Type B pancreatic cell (in vitro differentiated cells): ENCODE data around the gene SSH3. TPM values are rescaled to one million over a fixed set of nuclear protein-coding genes. Genes with fewer than 3 reads are reported as not detected.
A peak's percentile ranks its signal among the peaks of the same experiment; 100 is the strongest.

Source experiments
- DNase-seq: peaks from one replicate; pipeline ENCODE4 v3.0.0; 2021; ENCODE audit warnings: mixed read lengths; ENCODE audit not compliant: unreplicated experiment; ENCODE audit errors: extremely low spot score
- H3K27ac Mint-ChIP-seq: 2 replicates; pipeline ENCODE4 v1.8.0; 2021; ENCODE audit warnings: mild to moderate bottlenecking, mixed read lengths
- H3K27me3 Mint-ChIP-seq: 2 replicates; pipeline ENCODE4 v1.8.0; 2021; ENCODE audit warnings: mixed read lengths
- H3K36me3 Mint-ChIP-seq: 2 replicates; pipeline ENCODE4 v1.8.0; 2021; ENCODE audit warnings: mixed read lengths
- H3K4me1 Mint-ChIP-seq: one replicate; pipeline ENCODE4 v1.8.0; 2021; ENCODE audit warnings: mixed read lengths; ENCODE audit not compliant: unreplicated experiment
- H3K4me3 Mint-ChIP-seq: 2 replicates; pipeline ENCODE4 v1.8.0; 2021; ENCODE audit warnings: mild to moderate bottlenecking, mixed read lengths
- H3K9me3 Mint-ChIP-seq: 2 replicates; pipeline ENCODE4 v1.8.0; 2021; ENCODE audit warnings: mixed read lengths
- CTCF ChIP-seq: fragments of 200-600 bp; sonication (generic); conservative IDR thresholded peaks from 2 replicates; pipeline ENCODE4 v1.5.0; 2021; ENCODE audit warnings: antibody characterized with exemption, mild to moderate bottlenecking
- total RNA-seq: library from RNA; stranded (reverse); gene quantifications from 2 replicates; pipeline ENCODE4 v1.2.1, GENCODE V29; 2021; ENCODE audit warnings: low replicate concordance

SSH3 gene
- total RNA-seq, 1 donor from 2014 or later, result 32.0 TPM

- H3K27ac Mint-ChIP-seq, result peak overlapping the region; percentile 73
- H3K36me3 Mint-ChIP-seq, result no peaks in the 10 kb centered on the region
- TF ChIP-seq CTCF, result no peak
- DNase-seq, result no peak
- H3K9me3 Mint-ChIP-seq, result no peaks in the 10 kb centered on the region
- peak overlapping the region; percentile 83 for H3K4me3 Mint-ChIP-seq
- H3K27me3 Mint-ChIP-seq, result no peaks in the 10 kb centered on the region
- H3K4me1 Mint-ChIP-seq, result peaks cover 28% of the 10 kb centered on the region
Measured at GRCh38 chr11:67269401-67270255, 33.7 kb upstream of the SSH3 start.

- no peak for DNase-seq
- H3K9me3 Mint-ChIP-seq, result no peaks in the 10 kb centered on the region
- peak overlapping the region; percentile 83 for H3K4me3 Mint-ChIP-seq
- no peak for TF ChIP-seq CTCF
- peaks cover 23% of the 10 kb centered on the region for H3K4me1 Mint-ChIP-seq
- H3K27me3 Mint-ChIP-seq, result no peaks in the 10 kb centered on the region
- no peaks in the 10 kb centered on the region for H3K36me3 Mint-ChIP-seq
- H3K27ac Mint-ChIP-seq, result peak overlapping the region; percentile 73
Measured at GRCh38 chr11:67270256-67271204, 32.8 kb upstream of the SSH3 start.

- H3K27me3 Mint-ChIP-seq, result no peaks in the 10 kb centered on the region
- H3K4me1 Mint-ChIP-seq, result peaks cover 23% of the 10 kb centered on the region
- no peak for TF ChIP-seq CTCF
- peak overlapping the region; percentile 73 for H3K27ac Mint-ChIP-seq
- H3K4me3 Mint-ChIP-seq, result peak overlapping the region; percentile 83
- no peak for DNase-seq
- no peaks in the 10 kb centered on the region for H3K9me3 Mint-ChIP-seq
- H3K36me3 Mint-ChIP-seq, result no peaks in the 10 kb centered on the region
Measured at GRCh38 chr11:67271205-67271540, 32.2 kb upstream of the SSH3 start.

GRCh38 chr11:67271541-67272284 is 31.6 kb upstream of the SSH3 start:
- H3K27me3 Mint-ChIP-seq, result no peaks in the 10 kb centered on the region
- H3K9me3 Mint-ChIP-seq, result no peaks in the 10 kb centered on the region
- no peak for DNase-seq
- peaks cover 23% of the 10 kb centered on the region for H3K4me1 Mint-ChIP-seq
- TF ChIP-seq CTCF, result no peak
- peak overlapping the region; percentile 73 for H3K27ac Mint-ChIP-seq
- H3K36me3 Mint-ChIP-seq, result no peaks in the 10 kb centered on the region
- H3K4me3 Mint-ChIP-seq, result peak overlapping the region; percentile 83
